Measurements from ENCODE around the gene LRMDA. TPM values are rescaled to one million over a fixed set of nuclear protein-coding genes. Genes with fewer than 3 reads are reported as not detected.
A peak's percentile ranks its signal among the peaks of the same experiment; 100 is the strongest.

LRMDA gene
- total RNA-seq, 1 donor from 2014 or later = 6.3 TPM

- no peak for DNase-seq
Measured at GRCh38 chr10:76213876-76214275, 782.5 kb downstream of the LRMDA start.

- no peak for DNase-seq
Measured at GRCh38 chr10:76218035-76218434, 786.6 kb downstream of the LRMDA start.

DNA sequence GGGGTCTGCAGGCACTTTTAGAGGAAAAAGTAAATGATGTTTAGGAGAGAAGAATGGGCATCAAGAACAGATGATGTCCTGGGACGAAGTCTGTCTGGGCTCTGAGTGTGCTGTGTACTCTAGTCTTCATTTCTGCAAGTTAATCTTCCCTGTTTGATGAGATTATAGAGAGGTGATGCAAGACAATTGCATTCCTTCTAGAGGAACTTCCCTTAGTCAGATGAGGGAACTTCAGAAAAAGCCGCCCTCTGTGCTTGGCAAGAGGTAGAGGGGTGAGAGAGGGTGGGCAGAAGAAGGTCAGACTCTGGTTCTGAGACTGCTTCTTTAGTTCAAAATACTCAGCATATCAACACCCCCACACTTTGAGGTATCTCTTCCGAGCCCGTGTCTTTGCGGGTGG lies 797.9 kb downstream of the LRMDA start:
- DNase-seq = no peak

GRCh38 chr10:76230921-76231285 lies 799.5 kb downstream of the LRMDA start:
- DNase-seq = no peak

- peak; percentile 16 for DNase-seq
Measured at GRCh38 chr10:76231286-76231934, 800.0 kb downstream of the LRMDA start.

- DNase-seq = no peak
Measured at GRCh38 chr10:76234499-76235226, 803.2 kb downstream of the LRMDA start.

GRCh38 chr10:76236356-76236755 lies 804.9 kb downstream of the LRMDA start:
- DNase-seq = no peak

- no peak for DNase-seq
Measured at GRCh38 chr10:76242956-76243355, 811.5 kb downstream of the LRMDA start.

GRCh38 chr10:76244061-76244686 lies 812.8 kb downstream of the LRMDA start:
- peak; percentile 81 for DNase-seq

DNA sequence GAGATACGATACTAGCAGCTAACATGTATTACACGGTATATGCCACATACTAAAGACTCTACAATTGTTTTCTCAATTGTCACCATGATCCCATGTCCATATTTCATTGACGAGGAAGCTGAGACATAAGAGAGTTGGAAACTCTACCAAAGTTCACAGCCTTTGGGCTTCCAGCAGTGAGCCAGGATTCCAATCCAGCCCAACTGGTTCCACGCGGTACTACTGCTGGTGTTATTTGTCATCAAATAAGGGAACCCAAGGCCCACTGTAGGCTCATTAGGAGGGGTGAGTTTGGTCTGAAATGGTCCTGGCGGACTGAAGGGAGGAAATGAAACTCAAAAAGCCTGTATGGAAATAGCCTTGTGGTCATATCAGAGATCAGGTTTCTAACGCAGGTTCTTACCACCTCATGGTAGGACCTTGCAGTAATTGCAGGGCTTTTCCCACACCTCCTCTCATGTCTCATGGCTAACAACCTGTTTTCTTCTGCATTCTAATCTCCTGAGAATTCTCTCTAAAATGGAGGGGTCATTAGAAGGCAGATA lies 814.6 kb downstream of the LRMDA start:
- no peak for DNase-seq

DNA sequence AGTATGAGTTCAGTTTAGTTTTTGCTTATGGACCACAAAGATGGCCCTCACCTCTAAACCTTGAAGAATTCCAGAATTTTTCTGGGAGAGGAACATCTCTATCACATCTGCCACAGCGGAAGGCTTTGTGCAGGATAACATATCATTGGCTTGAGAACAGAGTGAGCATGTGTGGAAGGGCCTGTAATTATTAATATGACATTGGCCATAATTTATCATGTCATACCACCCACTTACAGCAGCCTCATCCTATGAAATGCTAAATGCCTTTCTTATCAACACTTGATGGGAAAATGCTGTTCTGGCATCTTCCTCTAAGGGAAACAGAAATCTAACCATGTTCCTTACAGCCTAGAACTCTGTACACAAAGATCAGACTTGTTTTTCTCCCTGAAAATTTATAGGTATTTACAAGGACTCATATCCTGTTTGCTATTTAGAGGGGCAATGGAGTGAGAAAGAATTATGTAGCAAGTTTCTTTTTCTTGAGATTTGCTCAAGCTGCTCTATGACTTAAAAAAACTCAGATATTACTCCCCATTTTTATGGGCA lies 817.3 kb downstream of the LRMDA start:
- DNase-seq = no peak

DNA sequence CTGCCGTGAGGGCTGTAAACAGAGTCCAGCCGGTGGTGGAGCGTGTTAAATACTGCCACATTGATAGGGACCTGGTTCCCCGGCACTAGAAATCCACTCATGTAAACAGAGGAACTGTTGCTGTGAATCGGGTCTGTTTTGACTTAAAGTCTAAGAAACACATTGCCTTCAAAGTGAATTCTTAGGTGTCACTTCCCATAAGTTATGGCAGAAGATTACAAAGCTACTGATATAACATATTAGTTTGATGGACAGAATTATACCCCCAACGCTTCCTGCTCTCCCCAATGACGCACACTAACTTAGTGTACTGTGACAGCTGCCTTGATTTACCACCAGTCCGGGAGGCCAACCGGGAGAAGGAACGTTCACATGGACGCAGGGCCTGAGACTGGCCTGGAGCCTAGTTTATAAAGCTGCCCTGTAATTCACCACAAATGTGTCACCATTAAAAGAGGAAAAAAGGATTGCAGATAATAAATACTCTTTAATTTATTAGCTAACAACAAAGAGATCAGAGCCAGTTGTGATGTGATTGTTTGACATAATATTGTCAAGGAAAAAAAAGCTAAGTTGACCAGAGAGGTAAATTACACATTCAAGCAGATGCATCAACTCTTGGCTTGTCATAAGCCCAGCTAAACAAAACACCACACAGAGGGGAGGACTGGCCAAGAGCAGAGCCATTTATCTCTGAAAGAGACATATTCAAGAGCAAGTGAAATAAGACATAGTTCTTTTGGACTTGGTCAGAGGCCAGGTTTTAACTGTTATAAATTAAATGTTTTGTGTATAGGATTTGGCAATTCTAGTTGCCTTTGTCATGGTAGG lies 820.6 kb downstream of the LRMDA start:
- DNase-seq = peak; percentile 73

- DNase-seq = no peak
Measured at GRCh38 chr10:76252733-76253132, 821.3 kb downstream of the LRMDA start.

GRCh38 chr10:76255241-76255640 lies 823.8 kb downstream of the LRMDA start:
- DNase-seq = no peak

GRCh38 chr10:76257816-76258215 lies 826.4 kb downstream of the LRMDA start:
- DNase-seq = no peak

GRCh38 chr10:76265441-76266113 lies 834.2 kb downstream of the LRMDA start:
- no peak for DNase-seq

GRCh38 chr10:76268530-76268929 lies 837.1 kb downstream of the LRMDA start:
- no peak for DNase-seq

DNA sequence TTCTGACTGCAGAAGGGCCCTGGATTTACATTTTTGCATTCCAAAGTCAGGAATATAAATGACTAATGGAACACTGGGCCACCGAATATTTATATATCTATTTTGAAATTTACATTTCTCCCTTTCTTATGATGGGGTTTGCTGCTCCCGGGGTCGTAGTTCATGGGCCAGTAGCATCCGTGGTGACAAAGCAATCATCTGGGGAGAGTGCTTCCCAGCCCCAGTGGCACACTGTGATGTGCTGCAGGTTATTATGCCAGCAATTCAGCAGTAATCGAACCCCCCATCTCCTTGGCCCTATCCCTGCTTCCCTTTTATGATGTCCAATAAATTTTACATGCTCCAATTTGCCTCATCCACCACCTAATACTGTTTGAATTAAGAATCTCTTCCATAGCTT lies 837.5 kb downstream of the LRMDA start:
- no peak for DNase-seq

GRCh38 chr10:76270464-76270863 lies 839.0 kb downstream of the LRMDA start:
- no peak for DNase-seq

DNA sequence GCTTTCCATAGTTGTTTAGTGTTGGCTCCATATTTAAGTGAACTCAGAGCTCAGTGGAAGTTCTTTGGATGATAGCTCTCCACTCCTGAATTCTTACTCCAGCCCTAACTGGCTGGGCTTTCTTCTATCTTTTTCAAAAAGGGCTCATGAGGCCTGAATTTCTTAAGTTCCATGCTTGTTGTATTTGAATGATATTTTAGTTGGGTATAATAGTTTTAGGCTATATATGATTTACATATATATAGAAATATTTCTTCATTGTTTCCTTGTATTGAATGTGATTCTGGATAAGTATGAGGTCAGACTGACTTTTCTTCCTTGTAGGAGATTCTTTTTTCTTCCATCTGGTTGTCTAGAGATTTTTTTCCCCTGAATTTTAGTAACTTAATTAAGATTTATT lies 843.5 kb downstream of the LRMDA start:
- DNase-seq = no peak

- no peak for DNase-seq
Measured at GRCh38 chr10:76278811-76279460, 847.5 kb downstream of the LRMDA start.
